NCI-H2107 treated with DMSO at 0.1 percent for 48 hours (cell line): Measurements from ENCODE around the gene SLC34A3.
A peak's percentile ranks its signal among the peaks of the same experiment; 100 is the strongest.
"Not testable (repeated sequence)": the region's sequence is repeated elsewhere in the genome, so short reads cannot be mapped to it uniquely, and the experiment has no call there.

ENCODE experiments used
- DNase-seq: peaks from one replicate; lab custom pipeline; 2025; ENCODE audit not compliant: unreplicated experiment; lab: John Stamatoyannopoulos, UW

The SLC34A3 gene

DNA sequence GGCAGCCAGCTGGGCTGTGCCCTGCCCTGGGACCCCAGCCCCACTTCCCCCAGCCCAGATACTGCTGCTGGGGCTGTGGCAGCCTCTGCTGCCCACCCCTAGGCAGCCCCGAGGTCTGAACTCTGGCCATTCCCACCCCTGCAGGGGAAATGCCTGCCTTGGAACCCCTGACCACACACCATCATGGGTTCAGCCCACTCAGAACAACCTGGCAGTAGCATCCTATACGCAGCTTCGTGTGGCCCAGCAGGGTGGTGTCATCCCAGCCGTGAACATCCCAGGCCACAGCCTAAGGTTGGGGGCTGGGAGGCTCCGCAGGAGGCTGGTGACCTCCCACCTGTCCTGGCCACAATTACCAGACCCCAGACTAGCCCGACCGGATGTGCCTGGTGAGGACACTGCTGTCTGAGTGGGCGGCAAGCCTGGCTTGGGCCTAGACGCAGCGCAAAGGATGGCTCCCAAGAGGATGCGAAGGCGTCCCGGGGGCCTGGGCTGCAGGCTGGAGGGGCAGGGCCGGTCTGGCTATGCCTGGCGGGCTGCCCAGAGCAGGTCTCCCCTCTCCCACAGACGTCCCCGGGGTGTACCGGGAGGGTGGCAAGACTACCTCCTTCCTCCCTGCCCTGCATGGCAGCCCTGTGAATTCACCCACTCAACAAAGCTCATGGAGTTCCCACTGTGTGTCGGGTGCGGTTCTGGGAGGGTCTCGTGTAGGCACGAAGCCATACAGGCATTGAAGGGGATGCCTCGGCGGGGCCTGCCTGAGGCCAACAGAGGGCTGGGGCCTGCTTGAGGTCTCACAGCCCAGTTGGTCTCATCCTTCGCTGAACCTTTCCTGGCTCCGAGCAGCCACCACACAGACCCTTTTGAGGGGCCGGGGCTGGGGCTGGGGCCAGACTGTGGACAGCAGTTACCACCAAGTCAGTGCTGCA is 1.5 kb upstream of the SLC34A3 start:
- DNase-seq: no peak

DNA sequence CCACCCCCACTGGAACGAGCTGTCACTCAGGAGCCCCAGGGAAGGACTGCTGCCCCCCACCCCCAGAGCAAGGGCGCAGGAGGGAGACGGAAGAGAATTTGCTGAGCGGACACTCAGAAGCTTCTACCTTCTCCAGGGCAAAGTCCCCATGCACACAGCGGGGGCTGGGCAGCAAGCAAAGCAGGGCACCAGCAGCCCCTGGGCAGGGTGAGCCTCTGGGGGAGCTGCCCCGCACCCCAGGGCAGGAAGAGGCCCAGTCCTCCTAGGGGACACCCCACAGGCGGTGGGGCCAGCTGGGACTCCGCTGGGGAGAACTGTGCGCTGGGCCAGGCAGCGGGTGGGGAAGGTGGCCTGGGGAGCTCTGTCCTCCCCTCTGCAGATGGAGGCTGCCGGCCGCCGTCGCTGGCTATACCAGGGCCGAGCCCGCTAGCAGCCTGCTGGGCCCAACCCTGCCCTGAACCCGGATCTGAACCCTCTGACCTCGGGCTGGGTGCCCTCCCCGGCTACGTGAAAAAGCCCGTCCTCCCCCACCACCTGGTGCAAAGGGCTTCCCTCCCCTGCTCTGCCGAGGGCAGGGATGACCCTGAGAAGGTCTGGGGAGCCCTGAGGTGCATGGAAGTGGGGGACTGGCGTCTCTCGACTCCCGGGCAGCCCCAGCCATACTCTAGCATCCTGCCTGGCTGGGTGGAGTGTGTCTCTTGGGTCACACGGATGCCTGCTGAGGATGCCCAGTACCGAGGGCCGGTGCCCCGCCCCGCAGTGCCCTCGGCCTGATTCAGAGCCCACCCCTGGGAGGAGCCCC is 597 bp upstream of the SLC34A3 start:
- DNase-seq: no peak

- no peak for DNase-seq
Measured at GRCh38 chr9:137231372-137232039, 805 bp downstream of the SLC34A3 start.

DNA sequence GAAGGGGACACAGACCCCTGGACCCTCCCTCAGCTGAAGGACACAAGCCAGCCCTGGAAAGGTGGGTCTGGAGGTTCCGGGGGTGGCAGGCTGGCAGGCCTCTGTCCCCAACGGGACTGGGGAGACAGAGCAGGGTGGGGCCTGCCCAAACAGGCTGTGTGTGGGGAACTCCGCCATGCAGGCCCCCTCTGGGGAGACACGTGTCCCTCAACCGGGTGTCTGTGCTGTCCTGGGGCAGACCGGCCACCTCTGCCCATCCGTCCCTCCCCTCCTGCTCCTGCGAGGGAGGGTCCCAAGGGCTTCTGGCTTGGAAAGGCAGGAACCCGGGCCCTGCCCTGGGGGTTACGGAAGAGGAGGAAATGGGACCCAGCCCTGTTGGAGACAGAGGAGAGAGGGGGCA is 1.4 kb downstream of the SLC34A3 start:
- no peak for DNase-seq

DNA sequence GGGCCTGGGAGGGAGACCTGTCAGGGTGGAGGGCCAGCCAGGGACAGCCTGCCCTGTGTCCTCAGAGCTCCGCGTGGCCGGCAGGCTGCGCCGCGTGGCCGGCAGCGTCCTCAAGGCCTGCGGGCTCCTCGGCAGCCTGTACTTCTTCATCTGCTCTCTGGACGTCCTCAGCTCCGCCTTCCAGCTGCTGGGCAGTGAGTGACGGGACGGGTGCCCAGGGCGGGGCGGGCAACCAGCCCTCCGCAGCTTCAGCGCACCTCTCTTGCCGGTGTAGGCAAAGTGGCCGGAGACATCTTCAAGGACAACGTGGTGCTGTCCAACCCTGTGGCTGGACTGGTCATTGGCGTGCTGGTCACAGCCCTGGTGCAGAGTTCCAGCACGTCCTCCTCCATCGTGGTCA is 1.8 kb downstream of the SLC34A3 start:
- DNase-seq: no peak

DNA sequence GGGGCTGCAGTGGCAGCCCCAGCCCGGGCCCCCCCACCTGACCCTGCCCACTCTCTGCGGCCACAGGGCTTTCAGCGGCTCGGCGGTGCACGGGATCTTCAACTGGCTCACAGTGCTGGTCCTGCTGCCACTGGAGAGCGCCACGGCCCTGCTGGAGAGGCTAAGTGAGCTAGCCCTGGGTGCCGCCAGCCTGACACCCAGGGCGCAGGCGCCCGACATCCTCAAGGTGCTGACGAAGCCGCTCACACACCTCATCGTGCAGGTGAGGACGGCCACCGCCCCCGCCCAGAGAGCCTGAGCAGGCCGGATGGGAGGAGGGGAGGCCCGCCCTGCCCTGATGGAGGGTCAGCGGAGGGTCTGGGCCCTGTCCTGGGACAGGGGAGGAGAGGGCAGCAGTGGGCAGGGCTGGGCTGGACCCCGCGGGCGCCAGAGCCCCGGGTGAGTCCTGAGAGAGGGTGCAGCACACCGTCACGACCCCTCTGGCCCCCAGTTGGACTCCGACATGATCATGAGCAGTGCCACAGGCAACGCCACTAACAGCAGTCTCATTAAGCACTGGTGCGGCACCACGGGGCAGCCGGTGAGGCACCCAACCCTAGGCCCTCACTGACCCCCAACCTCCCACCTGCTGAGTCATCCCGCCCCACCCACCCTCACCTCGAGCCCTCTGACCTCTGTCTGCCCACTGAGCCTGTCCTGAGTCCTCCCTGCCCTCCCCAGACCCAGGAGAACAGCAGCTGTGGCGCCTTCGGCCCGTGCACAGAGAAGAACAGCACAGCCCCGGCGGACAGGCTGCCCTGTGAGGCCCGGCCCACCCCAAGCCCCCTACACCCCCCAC is 2.7 kb downstream of the SLC34A3 start:
- DNase-seq: no peak

DNA sequence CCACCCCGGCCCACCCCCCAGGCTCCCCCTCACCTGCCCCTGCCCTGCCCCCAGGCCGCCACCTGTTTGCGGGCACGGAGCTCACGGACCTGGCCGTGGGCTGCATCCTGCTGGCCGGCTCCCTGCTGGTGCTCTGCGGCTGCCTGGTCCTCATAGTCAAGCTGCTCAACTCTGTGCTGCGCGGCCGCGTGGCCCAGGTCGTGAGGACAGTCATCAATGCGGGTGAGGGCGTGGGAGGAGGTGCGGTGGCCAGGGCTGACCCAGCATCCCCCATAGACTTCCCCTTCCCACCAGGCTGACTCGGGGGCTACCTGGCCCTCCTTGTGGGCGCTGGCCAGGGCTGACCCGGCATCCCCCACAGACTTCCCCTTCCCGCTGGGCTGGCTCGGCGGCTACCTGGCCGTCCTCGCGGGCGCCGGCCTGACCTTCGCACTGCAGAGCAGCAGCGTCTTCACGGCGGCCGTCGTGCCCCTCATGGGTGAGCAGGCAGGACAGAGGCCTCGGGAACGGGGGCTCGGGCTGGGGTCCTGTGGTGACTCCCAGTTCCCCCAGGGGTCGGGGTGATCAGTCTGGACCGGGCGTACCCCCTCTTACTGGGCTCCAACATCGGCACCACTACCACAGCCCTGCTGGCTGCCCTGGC is 3.5 kb downstream of the SLC34A3 start:
- DNase-seq: no peak

DNA sequence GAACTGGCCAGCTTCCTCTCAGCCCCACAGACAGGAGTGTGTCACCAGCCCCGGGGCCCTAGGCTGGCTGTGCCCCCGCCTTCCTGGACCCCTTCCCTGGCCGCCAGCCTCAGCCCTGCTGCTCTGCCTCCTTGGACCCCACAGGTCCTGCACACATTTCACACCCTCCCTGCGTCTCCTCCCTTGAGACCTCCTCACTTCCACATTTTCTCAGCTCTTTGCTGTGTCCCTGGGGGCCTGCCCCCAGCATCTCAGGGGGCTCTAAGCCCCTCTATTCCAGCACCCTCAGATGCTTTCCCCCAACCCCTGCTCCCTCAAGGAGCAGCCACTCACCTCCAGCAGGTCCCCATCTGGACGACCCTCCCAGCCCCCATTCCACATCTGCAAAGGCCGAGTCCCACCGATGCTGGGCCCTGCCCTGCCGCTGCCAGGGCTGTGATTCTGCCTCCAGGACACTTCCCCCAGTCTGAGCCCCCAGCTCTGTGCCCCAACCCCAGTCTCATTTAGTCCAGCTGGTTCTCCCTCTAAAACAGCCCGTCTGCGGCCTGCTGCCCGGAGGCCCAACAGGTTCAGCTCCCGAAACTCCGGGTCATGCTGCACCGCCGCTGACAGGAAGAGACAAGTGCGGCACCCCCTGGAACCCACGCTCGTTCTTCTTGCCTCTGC is 4.2 kb downstream of the SLC34A3 start:
- DNase-seq: no peak

DNA sequence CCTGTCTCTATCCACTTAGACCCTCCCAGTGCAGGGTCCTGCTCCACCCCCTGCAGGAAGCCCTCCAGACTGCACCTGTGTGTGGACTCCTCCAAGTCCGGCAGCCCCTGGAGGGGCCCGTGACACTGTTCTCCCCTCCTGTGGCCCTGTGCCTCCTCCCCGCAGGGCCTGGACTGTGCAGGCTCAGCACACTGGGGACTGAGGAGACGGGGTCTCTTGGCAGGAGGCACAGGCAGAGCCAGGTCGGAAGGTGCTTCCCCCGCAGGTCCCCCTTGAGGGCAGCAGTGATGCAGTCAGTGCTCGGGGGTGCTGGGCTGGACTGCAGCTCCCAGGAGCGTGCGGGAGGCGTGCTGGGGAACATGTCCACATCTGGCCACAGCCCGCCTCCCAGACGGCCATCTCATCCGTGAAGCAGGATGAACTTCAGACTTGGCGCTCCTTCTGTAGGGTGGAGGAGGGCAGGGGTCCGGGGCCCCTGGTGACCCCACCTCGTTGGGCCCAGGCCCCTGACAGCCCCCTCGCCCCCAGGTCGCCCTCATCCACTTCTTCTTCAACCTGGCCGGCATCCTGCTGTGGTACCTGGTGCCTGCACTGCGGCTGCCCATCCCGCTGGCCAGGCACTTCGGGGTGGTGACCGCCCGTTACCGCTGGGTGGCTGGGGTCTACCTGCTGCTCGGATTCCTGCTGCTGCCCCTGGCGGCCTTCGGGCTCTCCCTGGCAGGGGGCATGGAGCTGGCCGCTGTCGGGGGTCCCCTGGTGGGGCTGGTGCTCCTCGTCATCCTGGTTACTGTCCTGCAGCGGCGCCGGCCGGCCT is 4.9 kb downstream of the SLC34A3 start:
- DNase-seq: no peak

DNA sequence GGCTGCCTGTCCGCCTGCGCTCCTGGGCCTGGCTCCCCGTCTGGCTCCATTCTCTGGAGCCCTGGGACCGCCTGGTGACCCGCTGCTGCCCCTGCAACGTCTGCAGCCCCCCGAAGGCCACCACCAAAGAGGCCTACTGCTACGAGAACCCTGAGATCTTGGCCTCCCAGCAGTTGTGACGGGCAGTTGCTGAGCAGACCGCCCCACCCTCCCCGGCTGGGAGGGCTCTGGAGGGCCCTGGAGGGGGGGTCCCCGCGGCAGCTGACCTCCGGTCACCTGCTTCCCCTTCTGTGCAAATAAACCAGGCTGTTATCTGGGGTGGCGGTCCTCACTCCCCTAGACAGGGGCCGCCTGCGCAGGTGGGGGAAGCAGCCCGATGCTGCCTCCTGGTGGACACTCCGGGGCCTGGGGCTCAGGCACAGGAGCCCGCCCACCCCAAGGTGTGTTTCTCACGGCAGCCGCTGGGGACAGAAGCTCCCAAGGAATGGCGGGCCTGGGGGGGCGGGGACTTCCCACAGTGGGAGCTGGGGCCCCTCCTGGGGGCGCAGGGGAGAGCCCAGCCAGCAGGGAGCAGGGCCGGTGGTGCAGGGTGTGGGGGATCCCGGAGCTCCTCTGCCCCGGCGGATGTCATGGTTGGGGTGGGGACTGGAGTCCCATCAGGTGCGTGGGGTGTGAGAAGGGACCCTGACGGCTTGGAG is 5.7 kb downstream of the SLC34A3 start:
- DNase-seq: peak; percentile 81

DNA sequence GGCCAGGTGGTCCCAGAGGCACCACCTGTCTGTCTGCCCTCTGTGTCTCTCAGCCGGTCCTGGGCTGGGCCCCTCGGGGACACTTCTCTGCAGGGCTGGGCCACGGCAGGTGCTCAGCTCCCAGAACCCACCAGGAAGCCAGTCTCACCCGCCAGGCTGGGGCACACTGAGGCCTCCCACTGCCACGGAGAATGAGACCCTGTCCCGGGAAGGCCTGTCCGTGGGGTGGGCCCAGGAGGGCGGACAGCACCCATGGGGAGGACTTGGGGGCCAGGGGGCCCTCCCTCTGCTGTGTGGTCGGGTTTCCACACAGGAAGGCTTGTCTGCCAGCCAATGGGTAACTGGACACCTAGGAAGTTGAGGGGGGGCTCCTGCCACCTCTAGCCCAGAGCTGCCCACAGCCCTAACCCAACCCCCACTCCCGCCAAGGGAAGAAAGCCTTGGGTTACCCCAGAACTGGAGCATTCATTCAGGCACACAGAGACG is 6.3 kb downstream of the SLC34A3 start:
- DNase-seq: peak; percentile 82

GRCh38 chr9:137237759-137238726 is 7.3 kb downstream of the SLC34A3 start:
- peak; percentile 95 for DNase-seq

- DNase-seq: not testable (repeated sequence)
Measured at GRCh38 chr9:137239541-137240200, 9.0 kb downstream of the SLC34A3 start.

- no peak for DNase-seq
Measured at GRCh38 chr9:137240318-137240840, 9.7 kb downstream of the SLC34A3 start.

DNA sequence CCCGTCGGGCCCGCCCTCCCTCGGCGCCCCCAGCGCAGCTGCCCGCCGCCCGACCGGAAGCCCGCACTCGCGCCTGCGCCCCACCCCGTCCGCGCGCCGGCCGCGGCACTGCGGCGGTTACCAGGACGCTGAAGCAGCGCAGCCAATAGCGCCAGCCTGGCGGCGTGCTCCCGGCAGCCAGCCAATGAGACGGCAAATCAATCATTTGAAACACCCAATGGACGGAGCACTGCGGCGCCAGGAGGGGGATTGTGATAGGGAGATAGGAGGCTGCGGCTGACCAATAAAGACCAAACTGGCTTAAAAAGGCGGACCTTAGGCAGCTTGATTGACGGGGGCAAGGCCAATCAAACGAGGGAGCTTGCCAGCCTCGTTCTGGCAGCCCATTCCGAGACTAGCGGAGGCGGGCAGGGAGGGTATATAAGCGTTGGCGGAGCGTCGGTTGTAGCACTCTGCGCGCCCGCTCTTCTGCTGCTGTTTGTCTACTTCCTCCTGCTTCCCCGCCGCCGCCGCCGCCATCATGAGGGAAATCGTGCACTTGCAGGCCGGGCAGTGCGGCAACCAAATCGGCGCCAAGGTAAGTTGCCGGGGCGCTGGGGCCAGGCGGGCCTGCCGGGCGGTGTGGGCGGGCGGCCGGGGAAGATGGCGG is 10.3 kb downstream of the SLC34A3 start, which contains the start of gene TUBB4B:
TSS of gene TUBB4B (plus strand) at position 447 of the 649 bp plus-strand sequence. CDS start at position 521, 74 bp downstream.
- peak; percentile 100 for DNase-seq
